ENCODE measurements around the gene ADIPOQ. TPM values are rescaled to one million over a fixed set of nuclear protein-coding genes. Genes with fewer than 3 reads are reported as not detected.

ADIPOQ gene
- polyA plus RNA-seq, 1 donor (not counting 4 experiments of a cell fraction or from before 2014, with no cell fraction given), result not detected

DNA sequence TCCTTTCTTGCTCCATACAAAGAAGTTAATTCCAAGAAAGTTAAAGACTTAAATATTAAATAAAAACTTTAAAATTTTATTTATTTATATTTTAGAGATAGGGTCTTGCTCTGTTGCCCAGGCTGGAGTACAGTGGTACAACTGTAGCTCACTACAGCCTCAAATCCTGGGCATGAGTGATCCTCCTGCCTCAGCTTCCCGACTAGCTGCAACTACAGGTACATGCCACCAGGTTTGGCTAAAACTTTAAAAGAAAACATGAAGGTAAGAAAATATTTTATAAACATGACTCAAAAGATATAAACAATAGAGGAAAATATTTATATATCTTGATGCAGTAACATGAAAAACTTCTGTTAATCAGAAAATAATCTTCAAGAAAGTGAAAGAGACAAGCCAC is 33.2 kb downstream of the ADIPOQ start:
- Histone ChIP-seq H3K27me3 (ENCODE audit: control insufficient read depth, extremely low read depth, insufficient read depth, low read length) (no peaks in the 10 kb centered on the region), H3K9me1 (ENCODE audit: control insufficient read depth, extremely low read depth, insufficient read depth, low read length) (no peaks in the 10 kb centered on the region), H3K4me1 (ENCODE audit: control insufficient read depth, extremely low read depth, insufficient read depth, low read length) (no peaks in the 10 kb centered on the region), H3K9me3 (ENCODE audit: control insufficient read depth, low read depth, low read length) (no peaks in the 10 kb centered on the region), H3K4me2 (ENCODE audit: control insufficient read depth, extremely low read depth, insufficient read depth, low read depth, low read length) (no peak overlapping the region), H3K9ac (ENCODE audit: control insufficient read depth, extremely low read depth, insufficient read depth, low read length) (no peak overlapping the region), H4K20me1 (ENCODE audit: control insufficient read depth, extremely low read depth, insufficient read depth, low read length) (no peaks in the 10 kb centered on the region), H3K79me2 (ENCODE audit: control insufficient read depth, insufficient read depth, low read length) (no peaks in the 10 kb centered on the region), H3K36me3 (ENCODE audit: control insufficient read depth in 2 of 2, extremely low read depth in 1 of 2, insufficient read depth in 2 of 2, low read length in 2 of 2) (no peaks in the 10 kb centered on the region), H3K27ac (ENCODE audit: control insufficient read depth, insufficient read depth, low read length) (no peak overlapping the region), H2AFZ (ENCODE audit: control insufficient read depth, low read length) (no peak overlapping the region), H3K4me3 (ENCODE audit: control insufficient read depth in 2 of 3, extremely low read depth in 1 of 3, insufficient read depth in 2 of 3, low read depth in 1 of 3, low read length in 3 of 3) (no peak overlapping the region)
- DNase-seq (ENCODE audit: low read depth, low spot score) (no peak), FAIRE-seq (no peak)
- TF ChIP-seq CTCF (optimal IDR thresholded peaks at IDR 0.05 in 1 of 3, IDR thresholded peaks at IDR 0.05 in 1 of 3, conservative IDR thresholded peaks at IDR 0.05 in 1 of 3; ENCODE audit: extremely low read depth in 1 of 3, insufficient read depth in 2 of 3, low read length in 3 of 3) (no peak), EZH2 (IDR thresholded peaks at IDR 0.05; ENCODE audit: low read length) (no peak)
- dilution Hi-C loops (cut with MboI; ENCODE audit: extremely low pct_ligation_motif_present, low sequenced_read_pairs), result no loop called here

DNA sequence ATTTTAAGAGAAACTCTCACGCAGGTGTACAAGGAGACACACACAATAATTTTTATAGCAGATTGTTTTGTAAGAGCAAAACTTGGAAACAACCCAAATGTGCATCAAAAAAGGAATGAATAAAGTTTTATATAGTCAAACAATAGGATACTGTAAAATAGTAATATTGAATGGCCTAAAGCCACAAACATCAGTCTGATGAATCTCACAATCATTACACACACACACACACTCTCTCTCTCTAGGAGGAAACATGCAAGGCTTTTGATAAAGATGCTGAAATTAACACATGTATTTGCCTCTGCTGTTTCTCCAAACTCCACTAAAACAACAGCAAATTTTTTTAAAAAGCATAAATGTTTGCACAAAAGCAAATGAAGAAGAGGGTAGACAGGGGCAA is 37.3 kb downstream of the ADIPOQ start:
- dilution Hi-C loops (cut with MboI; ENCODE audit: extremely low pct_ligation_motif_present, low sequenced_read_pairs), result no loop called here
- no peak for FAIRE-seq

More for the DNA sequence above, 37.3 kb downstream of the ADIPOQ start:
- Histone ChIP-seq H3K9ac (ENCODE audit: control insufficient read depth, extremely low read depth, insufficient read depth, low read length) (no peak overlapping the region), H3K4me2 (ENCODE audit: control insufficient read depth, extremely low read depth, insufficient read depth, low read depth, low read length) (no peak overlapping the region), H3K9me3 (ENCODE audit: control insufficient read depth, low read depth, low read length) (no peaks in the 10 kb centered on the region), H3K79me2 (ENCODE audit: control insufficient read depth, insufficient read depth, low read length) (no peaks in the 10 kb centered on the region), H3K27me3 (ENCODE audit: control insufficient read depth, extremely low read depth, insufficient read depth, low read length) (no peaks in the 10 kb centered on the region), H3K4me1 (ENCODE audit: control insufficient read depth, extremely low read depth, insufficient read depth, low read length) (peaks cover 21% of the 10 kb centered on the region), H4K20me1 (ENCODE audit: control insufficient read depth, extremely low read depth, insufficient read depth, low read length) (no peaks in the 10 kb centered on the region), H3K4me3 (ENCODE audit: control insufficient read depth in 2 of 3, extremely low read depth in 1 of 3, insufficient read depth in 2 of 3, low read depth in 1 of 3, low read length in 3 of 3) (no peak overlapping the region), H3K9me1 (ENCODE audit: control insufficient read depth, extremely low read depth, insufficient read depth, low read length) (no peaks in the 10 kb centered on the region), H3K27ac (ENCODE audit: control insufficient read depth, insufficient read depth, low read length) (no peak overlapping the region), H3K36me3 (ENCODE audit: control insufficient read depth in 2 of 2, extremely low read depth in 1 of 2, insufficient read depth in 2 of 2, low read length in 2 of 2) (no peaks in the 10 kb centered on the region), H2AFZ (ENCODE audit: control insufficient read depth, low read length) (no peak overlapping the region)
- TF ChIP-seq CTCF (optimal IDR thresholded peaks at IDR 0.05 in 1 of 3, IDR thresholded peaks at IDR 0.05 in 1 of 3, conservative IDR thresholded peaks at IDR 0.05 in 1 of 3; ENCODE audit: extremely low read depth in 1 of 3, insufficient read depth in 2 of 3, low read length in 3 of 3) (no peak), EZH2 (IDR thresholded peaks at IDR 0.05; ENCODE audit: low read length) (no peak)
- no peak for DNase-seq (ENCODE audit: low read depth, low spot score)
